ENCODE data around the gene IL12A. TPM values are rescaled to one million over a fixed set of nuclear protein-coding genes. Genes with fewer than 3 reads are reported as not detected.
A peak's percentile ranks its signal among the peaks of the same experiment; 100 is the strongest.

The IL12A gene
- total RNA-seq: 0.46 TPM
- long read RNA-seq, partial matches to known transcripts: 0 of 1 reads
- long read RNA-seq, other reads (novel, unspliced or antisense): 1 of 1 reads

- DNase-seq (ENCODE audit: missing footprints) (peak; percentile 89), ATAC-seq (peak; percentile 97)
- intact Hi-C loops (cut with DNase I): loop anchor here (5.0 kb wide), 1 partner anchor 161 kb away; no protein-coding TSS in a partner anchor
Observed at GRCh38 chr3:159988617-159989271, at the start of gene IL12A. Gene IL12A (plus strand): TSS chr3:159988835.

GRCh38 chr3:159941038-159942000 lies 47.3 kb upstream of the IL12A start:
- ATAC-seq: no peak
- no peak for DNase-seq (ENCODE audit: missing footprints)
- intact Hi-C loops (cut with DNase I): no loop called here

GRCh38 chr3:159944781-159945180 lies 43.9 kb upstream of the IL12A start:
- intact Hi-C loops (cut with DNase I): no loop called here
- no peak for ATAC-seq
- no peak for DNase-seq (ENCODE audit: missing footprints)

- no peak for DNase-seq (ENCODE audit: missing footprints)
- ATAC-seq: no peak
- intact Hi-C loops (cut with DNase I): no loop called here
Observed at GRCh38 chr3:159945930-159946329, 42.7 kb upstream of the IL12A start.

GRCh38 chr3:159947220-159947619 lies 41.4 kb upstream of the IL12A start:
- intact Hi-C loops (cut with DNase I): no loop called here
- DNase-seq (ENCODE audit: missing footprints) (no peak), ATAC-seq (no peak)

GRCh38 chr3:159948429-159949144 lies 40.0 kb upstream of the IL12A start:
- intact Hi-C loops (cut with DNase I): no loop called here
- DNase-seq (ENCODE audit: missing footprints): no peak
- no peak for ATAC-seq

GRCh38 chr3:159950156-159950898 lies 38.3 kb upstream of the IL12A start:
- no peak for ATAC-seq
- intact Hi-C loops (cut with DNase I): no loop called here

GRCh38 chr3:159951540-159951939 lies 37.1 kb upstream of the IL12A start:
- no peak for ATAC-seq
- DNase-seq (ENCODE audit: missing footprints): no peak
- intact Hi-C loops (cut with DNase I): no loop called here

More at GRCh38 chr3:159950156-159950898, 38.3 kb upstream of the IL12A start:
- no peak for DNase-seq (ENCODE audit: missing footprints)

GRCh38 chr3:159953325-159954085 lies 35.1 kb upstream of the IL12A start:
- ATAC-seq (no peak), DNase-seq (ENCODE audit: missing footprints) (no peak)
- intact Hi-C loops (cut with DNase I): no loop called here

GRCh38 chr3:159960188-159961148 lies 28.2 kb upstream of the IL12A start:
- DNase-seq (ENCODE audit: missing footprints) (no peak), ATAC-seq (no peak)
- intact Hi-C loops (cut with DNase I): no loop called here

- DNase-seq (ENCODE audit: missing footprints) (no peak), ATAC-seq (no peak)
- intact Hi-C loops (cut with DNase I): no loop called here
Observed at GRCh38 chr3:159964166-159964973, 24.3 kb upstream of the IL12A start.

GRCh38 chr3:159971311-159971710 lies 17.3 kb upstream of the IL12A start:
- intact Hi-C loops (cut with DNase I): no loop called here
- DNase-seq (ENCODE audit: missing footprints) (no peak), ATAC-seq (no peak)

GRCh38 chr3:159977295-159977694 lies 11.3 kb upstream of the IL12A start:
- ATAC-seq: no peak
- intact Hi-C loops (cut with DNase I): loop anchor here (5.0 kb wide), 2 partner anchors 50 to 120 kb away; no protein-coding TSS in a partner anchor
- no peak for DNase-seq (ENCODE audit: missing footprints)

- intact Hi-C loops (cut with DNase I): loop anchor here (5.0 kb wide), 2 partner anchors 51 to 121 kb away; no protein-coding TSS in a partner anchor
- DNase-seq (ENCODE audit: missing footprints) (no peak), ATAC-seq (peak; percentile 97)
Observed at GRCh38 chr3:159978353-159978752, 10.3 kb upstream of the IL12A start.

GRCh38 chr3:159978918-159979703 lies 9.5 kb upstream of the IL12A start:
- no peak for DNase-seq (ENCODE audit: missing footprints)
- intact Hi-C loops (cut with DNase I): loop anchor here (5.0 kb wide), 2 partner anchors 52 to 122 kb away; no protein-coding TSS in a partner anchor
- no peak for ATAC-seq

Measured in Right ventricle myocardium inferior (tissue), 1 donor.